IMR-90 (cell line): ENCODE results near the gene NRDC.

Source experiments
- CHD1 ChIP-seq: IDR thresholded peaks from 2 replicates; pipeline ENCODE4 v1.6.1; 2012; ENCODE audit warnings: low read depth, low read length, improper control_type of control experiment
- CTCF ChIP-seq: conservative IDR thresholded peaks from 2 replicates; pipeline ENCODE4 v1.5.1; 2012; ENCODE audit warnings: mild to moderate bottlenecking, low read depth, low read length, improper control_type of control experiment
- MAFK ChIP-seq: IDR thresholded peaks from 2 replicates; pipeline ENCODE4 v1.6.1; 2012; ENCODE audit warnings: low read depth, low read length, improper control_type of control experiment
- MAZ ChIP-seq: IDR thresholded peaks from 2 replicates; pipeline ENCODE4 v1.6.1; 2012; ENCODE audit warnings: low read depth, mild to moderate bottlenecking, low read length, improper control_type of control experiment, moderate library complexity, borderline replicate concordance
- POLR2A ChIP-seq: IDR thresholded peaks from 2 replicates; pipeline ENCODE4 v1.6.1; 2012; ENCODE audit warnings: mild to moderate bottlenecking, low read depth, low read length
- RAD21 ChIP-seq: IDR thresholded peaks from 2 replicates; pipeline ENCODE4 v1.6.1; 2012; ENCODE audit warnings: low read length, improper control_type of control experiment
- RFX5 ChIP-seq: IDR thresholded peaks from 2 replicates; pipeline ENCODE4 v1.8.0; 2012; ENCODE audit warnings: low read depth, mild to moderate bottlenecking, low read length, moderate library complexity

GRCh38 chr1:51908499-51908898 is 30.0 kb upstream of the NRDC start:
- TF ChIP-seq POLR2A (no peak), RFX5 (no peak), CTCF (no peak), MAFK (no peak), CHD1 (no peak), MAZ (no peak), RAD21 (no peak)
